ENCODE results near the gene DENND4C.
"Not testable (repeated sequence)": the region's sequence is repeated elsewhere in the genome, so short reads cannot be mapped to it uniquely, and the experiment has no call there.

The DENND4C gene

GRCh38 chr9:19387317-19387716 lies 156.8 kb downstream of the DENND4C start:
- H3K27ac ChIP-seq, result peak overlapping the region; percentile 14; the same call in 1 of the 2 replicates
- no peak for TF ChIP-seq CTCF (conservative IDR thresholded peaks at IDR 0.05)

- not testable (repeated sequence) for H3K27ac ChIP-seq
Measured at GRCh38 chr9:19389539-19389938, 159.0 kb downstream of the DENND4C start.

- TF ChIP-seq CTCF (conservative IDR thresholded peaks at IDR 0.05), result no peak
Measured at GRCh38 chr9:19397845-19398244, 167.4 kb downstream of the DENND4C start.

GRCh38 chr9:19403231-19403630 lies 172.7 kb downstream of the DENND4C start:
- peak overlapping the region; percentile 98 for H3K27ac ChIP-seq

More at GRCh38 chr9:19397845-19398244, 167.4 kb downstream of the DENND4C start:
- no peak overlapping the region for H3K27ac ChIP-seq

GRCh38 chr9:19404283-19405075 lies 174.0 kb downstream of the DENND4C start:
- peak overlapping the region; percentile 98 for H3K27ac ChIP-seq
- no peak for TF ChIP-seq CTCF (conservative IDR thresholded peaks at IDR 0.05)

- peak overlapping the region; percentile 98 for H3K27ac ChIP-seq
- peak; percentile 33 for TF ChIP-seq CTCF (conservative IDR thresholded peaks at IDR 0.05)
Measured at GRCh38 chr9:19405771-19406170, 175.3 kb downstream of the DENND4C start.

- H3K27ac ChIP-seq, result peak overlapping the region; percentile 98
- no peak for TF ChIP-seq CTCF (conservative IDR thresholded peaks at IDR 0.05)
Measured at GRCh38 chr9:19408316-19408692, 177.8 kb downstream of the DENND4C start.

GRCh38 chr9:19408693-19409400 lies 178.4 kb downstream of the DENND4C start, which contains the start of gene ACER2:
ACER2 (plus strand) TSS chr9:19409009; CDS start chr9:19409085, 76 bp downstream.
- peak; percentile 49 for TF ChIP-seq CTCF (conservative IDR thresholded peaks at IDR 0.05)
- H3K27ac ChIP-seq, result peak within 1 kb of the TSS; percentile 98

All from VCaP (cell line).